ENCODE results near the gene MYH9.
"Not testable (repeated sequence)": the region's sequence is repeated elsewhere in the genome, so short reads cannot be mapped to it uniquely, and the experiment has no call there.

GRCh38 chr22:36262307-36262706 lies 125.5 kb downstream of the MYH9 start:
- TF ChIP-seq CTCF (conservative IDR thresholded peaks at IDR 0.05); ZFX (IDR thresholded peaks at IDR 0.05): not testable (repeated sequence)
